Mesodermal cell (in vitro differentiated cells): ENCODE results near the gene ASTN2.

ENCODE experiments used
- H3K27ac ChIP-seq: 2 replicates; pipeline ENCODE4 v1.7.0; 2013; ENCODE audit warnings: mild to moderate bottlenecking, low read depth, low read length, moderate library complexity; ENCODE audit not compliant: severe bottlenecking
- H3K36me3 ChIP-seq: 2 replicates; pipeline ENCODE4 v1.7.1; 2013; ENCODE audit warnings: mild to moderate bottlenecking, low read length, moderate library complexity; ENCODE audit not compliant: control insufficient read depth, insufficient read depth
- H3K4me1 ChIP-seq: one replicate; pipeline ENCODE4 v1.7.1; 2013; ENCODE audit warnings: mild to moderate bottlenecking, low read length; ENCODE audit not compliant: insufficient read depth, control insufficient read depth, poor library complexity, severe bottlenecking
- H3K4me3 ChIP-seq: 2 replicates; pipeline ENCODE4 v1.7.0; 2013; ENCODE audit warnings: low read length, control low read depth, mild to moderate bottlenecking; ENCODE audit not compliant: insufficient read depth, poor library complexity, severe bottlenecking; ENCODE audit errors: extremely low read depth
- H3K9me3 ChIP-seq: 2 replicates; pipeline ENCODE4 v1.7.1; 2013; ENCODE audit warnings: mild to moderate bottlenecking, low read length, moderate library complexity; ENCODE audit not compliant: control insufficient read depth
- WGBS, 2 experiments: methylation state at CpG; one replicate each; pipeline ENCODE4 v1.1.5; 2013; ENCODE audit warnings: missing lambda C conversion rate in 2 of 2; ENCODE audit not compliant: insufficient coverage in 2 of 2; 5-methylcytosine and 5-hydroxymethylcytosine counted together

ASTN2 gene

GRCh38 chr9:117145811-117146490 lies 268.9 kb downstream of the ASTN2 start:
- H3K4me1 ChIP-seq = no peaks in the 10 kb centered on the region
- H3K9me3 ChIP-seq = no peaks in the 10 kb centered on the region
- no peak overlapping the region for H3K4me3 ChIP-seq
- no peak overlapping the region for H3K27ac ChIP-seq
- no peaks in the 10 kb centered on the region for H3K36me3 ChIP-seq
- WGBS, 2 experiments = 98% methylated on average over 7 of the region's 7 CpGs; no CpG with 5 or more reads in 1 of the 2 experiments

GRCh38 chr9:117145081-117145480 lies 269.8 kb downstream of the ASTN2 start:
- Histone ChIP-seq H3K4me1 (no peaks in the 10 kb centered on the region), H3K36me3 (no peaks in the 10 kb centered on the region), H3K27ac (no peak overlapping the region), H3K9me3 (no peaks in the 10 kb centered on the region), H3K4me3 (no peak overlapping the region)
- 73 to 82% methylated on average over 1 to 2 of the region's 4 CpGs for WGBS, 2 experiments

- 84 to 87% methylated on average over 5 of the region's 5 CpGs for WGBS, 2 experiments
- H3K36me3 ChIP-seq = no peaks in the 10 kb centered on the region
- H3K4me3 ChIP-seq = no peak overlapping the region
- no peak overlapping the region for H3K27ac ChIP-seq
- H3K9me3 ChIP-seq = no peaks in the 10 kb centered on the region
- H3K4me1 ChIP-seq = no peaks in the 10 kb centered on the region
Observed at GRCh38 chr9:117138231-117138630, 276.6 kb downstream of the ASTN2 start.

DNA sequence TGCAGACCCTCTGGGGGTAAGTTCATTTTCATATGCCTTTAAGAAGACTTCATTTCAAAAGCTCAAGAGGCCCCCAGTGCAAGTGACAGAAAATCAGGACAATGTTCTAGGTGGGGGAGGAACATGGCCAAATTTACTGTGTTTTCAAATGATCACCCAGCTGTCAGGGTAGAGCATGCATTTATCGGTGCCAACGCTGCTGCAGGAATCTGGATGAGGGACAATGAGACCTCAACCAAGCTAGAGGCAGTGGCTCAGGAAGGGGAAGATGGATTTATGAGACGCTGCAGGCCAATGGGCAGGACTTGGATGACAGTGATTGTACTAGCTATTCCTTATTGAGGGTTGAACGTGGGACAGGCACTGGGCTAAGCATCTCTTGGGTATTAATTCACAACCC lies 278.4 kb downstream of the ASTN2 start:
- no peaks in the 10 kb centered on the region for H3K36me3 ChIP-seq
- no peak overlapping the region for H3K4me3 ChIP-seq
- H3K4me1 ChIP-seq = no peaks in the 10 kb centered on the region
- WGBS, 2 experiments = 96 to 100% methylated on average over 2 to 3 of the region's 4 CpGs
- H3K27ac ChIP-seq = no peak overlapping the region
- no peaks in the 10 kb centered on the region for H3K9me3 ChIP-seq

DNA sequence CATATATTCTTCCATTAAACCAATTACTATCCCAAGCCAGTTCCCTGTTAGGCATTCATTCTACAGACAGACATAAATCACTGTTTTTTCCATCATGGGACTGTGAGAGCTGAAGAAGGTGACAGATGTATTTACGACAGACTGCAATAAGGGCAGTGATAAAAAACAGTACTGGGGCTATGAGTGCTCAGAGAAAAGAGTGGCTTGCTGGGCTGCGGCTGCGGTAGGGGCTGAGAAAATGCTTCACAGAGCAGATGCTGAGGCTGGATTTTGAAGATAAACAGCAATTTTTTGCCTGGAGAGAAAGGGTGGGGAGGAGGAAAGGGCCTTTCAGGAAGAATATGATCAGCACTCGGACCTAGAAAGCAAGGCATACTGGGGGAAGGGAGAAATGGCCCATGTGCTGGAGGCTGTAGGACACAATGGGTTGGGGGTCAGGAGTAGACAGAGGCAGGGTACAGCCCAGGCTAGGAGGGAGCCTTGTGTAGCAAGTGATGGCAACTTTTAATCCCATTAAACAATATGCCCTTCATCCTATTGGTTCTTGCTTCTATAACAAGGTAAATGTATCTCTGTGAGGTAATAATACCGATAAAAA lies 279.3 kb downstream of the ASTN2 start:
- Histone ChIP-seq H3K36me3 (no peaks in the 10 kb centered on the region), H3K27ac (no peak overlapping the region)
- WGBS, 2 experiments = 88 to 90% methylated on average over 4 of the region's 5 CpGs

DNA sequence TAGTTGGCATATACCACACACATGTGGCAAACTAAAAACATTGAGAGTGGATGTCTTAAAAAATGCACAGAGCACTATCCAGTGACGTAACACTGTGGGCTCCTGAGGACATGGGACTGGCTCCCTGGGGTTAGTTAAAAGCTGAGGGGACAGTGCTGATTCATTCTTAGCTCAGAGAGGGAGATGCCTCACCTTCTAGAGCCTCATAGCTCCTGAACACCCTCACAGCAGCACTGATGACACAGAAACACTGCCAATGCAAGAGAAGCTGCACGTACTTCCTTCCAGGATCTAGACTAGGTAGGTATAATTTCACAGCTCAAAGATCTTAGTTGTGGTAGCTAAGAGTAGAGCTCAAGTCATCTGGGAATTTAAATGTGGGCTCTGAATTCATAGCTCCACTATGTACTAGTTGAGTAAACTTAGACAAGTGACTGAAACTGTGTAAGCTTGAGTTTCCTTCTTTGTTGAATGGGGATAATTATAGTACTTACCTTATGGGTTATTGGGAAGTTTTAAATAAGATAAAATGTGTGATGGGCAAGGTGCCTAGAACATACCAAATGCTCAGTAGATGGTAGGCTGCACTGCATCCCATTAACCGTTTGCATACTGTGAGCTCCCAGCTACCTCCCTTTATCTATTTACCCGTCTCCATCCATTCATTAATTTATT lies 279.9 kb downstream of the ASTN2 start:
- Histone ChIP-seq H3K27ac (no peak overlapping the region), H3K4me3 (no peak overlapping the region), H3K36me3 (no peaks in the 10 kb centered on the region), H3K4me1 (no peaks in the 10 kb centered on the region), H3K9me3 (no peaks in the 10 kb centered on the region)
- 100% methylated on average over 2 to 3 of the region's 4 CpGs for WGBS, 2 experiments

More for the DNA sequence above, 279.3 kb downstream of the ASTN2 start:
- Histone ChIP-seq H3K4me3 (no peak overlapping the region), H3K4me1 (no peaks in the 10 kb centered on the region), H3K9me3 (no peaks in the 10 kb centered on the region)

- H3K27ac ChIP-seq = no peak overlapping the region
- H3K36me3 ChIP-seq = no peaks in the 10 kb centered on the region
- 89 to 93% methylated on average over 1 to 2 of the region's 2 CpGs for WGBS, 2 experiments
- no peaks in the 10 kb centered on the region for H3K4me1 ChIP-seq
- H3K4me3 ChIP-seq = no peak overlapping the region
- no peaks in the 10 kb centered on the region for H3K9me3 ChIP-seq
Observed at GRCh38 chr9:117126871-117127270, 288.0 kb downstream of the ASTN2 start.

- Histone ChIP-seq H3K9me3 (no peaks in the 10 kb centered on the region), H3K4me1 (no peaks in the 10 kb centered on the region), H3K4me3 (no peak overlapping the region), H3K27ac (no peak overlapping the region), H3K36me3 (no peaks in the 10 kb centered on the region)
- 94 to 100% methylated on average over 2 of the region's 6 CpGs for WGBS, 2 experiments
Observed at GRCh38 chr9:117125531-117125930, 289.3 kb downstream of the ASTN2 start.

DNA sequence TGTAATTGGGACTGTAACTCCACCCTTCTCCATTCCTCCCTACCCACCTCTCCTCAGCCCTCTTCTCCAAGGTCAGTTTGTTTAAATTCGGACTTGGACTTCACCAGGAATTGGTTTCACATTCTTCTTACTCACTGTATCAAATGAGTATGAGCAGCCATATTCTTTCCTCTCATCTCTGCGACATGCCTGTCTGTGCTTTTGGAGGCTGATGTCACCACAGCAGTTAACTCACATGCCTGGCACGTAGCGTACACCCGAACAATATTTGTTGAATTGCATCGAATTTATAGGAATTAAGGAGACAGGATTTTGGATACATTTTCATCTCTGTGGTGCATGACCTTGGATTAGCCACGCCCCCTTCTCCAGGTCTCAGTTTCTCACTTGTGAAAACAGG lies 291.1 kb downstream of the ASTN2 start:
- Histone ChIP-seq H3K27ac (no peak overlapping the region), H3K36me3 (no peaks in the 10 kb centered on the region), H3K4me3 (no peak overlapping the region), H3K4me1 (no peaks in the 10 kb centered on the region), H3K9me3 (no peaks in the 10 kb centered on the region)
- 79 to 92% methylated on average over 2 to 7 of the region's 7 CpGs for WGBS, 2 experiments

DNA sequence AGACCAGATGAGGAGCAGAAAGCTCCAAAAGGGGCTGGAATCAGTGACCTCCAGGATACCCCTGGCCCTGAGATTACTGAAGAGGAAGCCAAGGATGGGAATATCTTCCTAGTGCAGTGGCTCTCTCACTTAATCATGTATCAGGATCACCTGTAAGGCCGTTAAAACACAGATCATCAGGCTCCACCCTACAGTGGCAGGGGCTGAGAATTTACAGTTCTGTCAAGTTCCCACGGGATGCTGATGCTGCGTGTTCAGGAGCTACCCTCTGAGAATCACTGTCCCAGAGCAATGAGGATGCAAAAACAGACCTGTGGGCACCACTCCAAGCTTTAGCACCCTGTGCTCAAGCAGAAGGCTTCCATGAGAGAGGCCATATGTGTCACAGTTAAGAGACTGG lies 291.9 kb downstream of the ASTN2 start:
- no peak overlapping the region for H3K4me3 ChIP-seq
- H3K36me3 ChIP-seq = no peaks in the 10 kb centered on the region
- H3K27ac ChIP-seq = no peak overlapping the region
- WGBS, 2 experiments = 80 to 92% methylated on average over 3 of the region's 3 CpGs
- no peaks in the 10 kb centered on the region for H3K9me3 ChIP-seq
- H3K4me1 ChIP-seq = no peaks in the 10 kb centered on the region

DNA sequence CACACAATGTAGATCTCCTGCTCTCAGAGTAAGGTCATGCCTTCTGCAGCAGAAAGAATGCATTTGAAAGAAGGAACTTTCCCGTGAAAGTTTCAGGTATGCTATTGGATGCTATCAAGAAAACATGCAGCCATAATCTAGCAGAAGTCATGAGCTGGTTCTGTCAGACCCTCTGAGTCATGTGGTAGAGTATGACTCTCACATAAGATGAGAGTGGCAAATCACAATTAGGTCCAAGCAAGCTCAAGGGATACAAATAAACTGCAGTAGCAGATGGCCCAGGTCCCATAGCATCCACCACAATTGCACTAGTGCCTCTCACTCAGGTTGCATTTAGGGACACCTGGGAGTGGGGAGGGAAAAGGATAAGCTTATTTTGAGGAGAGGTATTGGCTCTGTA lies 292.8 kb downstream of the ASTN2 start:
- no peaks in the 10 kb centered on the region for H3K9me3 ChIP-seq
- no peak overlapping the region for H3K4me3 ChIP-seq
- no peaks in the 10 kb centered on the region for H3K4me1 ChIP-seq
- WGBS, 2 experiments = 83 to 85% methylated on average over 1 of the region's 1 CpG
- no peak overlapping the region for H3K27ac ChIP-seq
- no peaks in the 10 kb centered on the region for H3K36me3 ChIP-seq
